Measurements from ENCODE around the gene ROBO4. TPM values are rescaled to one million over a fixed set of nuclear protein-coding genes. Genes with fewer than 3 reads are reported as not detected.

Gene ROBO4
- total RNA-seq, 1 donor from 2014 or later = 75.0 TPM

DNA sequence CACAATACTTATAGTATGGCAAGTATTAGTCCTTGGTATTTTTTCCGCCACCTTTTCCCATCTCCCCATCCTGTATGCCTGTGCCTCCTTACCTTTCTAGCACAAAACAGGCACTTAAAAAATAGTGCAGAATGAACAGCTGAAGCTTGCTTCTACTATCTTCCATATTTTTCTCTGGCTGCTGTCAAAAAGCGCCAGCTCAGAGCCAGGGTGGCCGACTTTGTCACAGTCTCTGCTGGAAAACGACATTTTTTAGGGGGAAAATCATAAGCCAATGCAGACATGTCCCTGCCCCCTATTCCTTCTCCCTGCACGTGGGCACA is 58.9 kb downstream of the ROBO4 start:
- DNase-seq (no peak), ATAC-seq (no peak)
- TF ChIP-seq, protein P1, sequence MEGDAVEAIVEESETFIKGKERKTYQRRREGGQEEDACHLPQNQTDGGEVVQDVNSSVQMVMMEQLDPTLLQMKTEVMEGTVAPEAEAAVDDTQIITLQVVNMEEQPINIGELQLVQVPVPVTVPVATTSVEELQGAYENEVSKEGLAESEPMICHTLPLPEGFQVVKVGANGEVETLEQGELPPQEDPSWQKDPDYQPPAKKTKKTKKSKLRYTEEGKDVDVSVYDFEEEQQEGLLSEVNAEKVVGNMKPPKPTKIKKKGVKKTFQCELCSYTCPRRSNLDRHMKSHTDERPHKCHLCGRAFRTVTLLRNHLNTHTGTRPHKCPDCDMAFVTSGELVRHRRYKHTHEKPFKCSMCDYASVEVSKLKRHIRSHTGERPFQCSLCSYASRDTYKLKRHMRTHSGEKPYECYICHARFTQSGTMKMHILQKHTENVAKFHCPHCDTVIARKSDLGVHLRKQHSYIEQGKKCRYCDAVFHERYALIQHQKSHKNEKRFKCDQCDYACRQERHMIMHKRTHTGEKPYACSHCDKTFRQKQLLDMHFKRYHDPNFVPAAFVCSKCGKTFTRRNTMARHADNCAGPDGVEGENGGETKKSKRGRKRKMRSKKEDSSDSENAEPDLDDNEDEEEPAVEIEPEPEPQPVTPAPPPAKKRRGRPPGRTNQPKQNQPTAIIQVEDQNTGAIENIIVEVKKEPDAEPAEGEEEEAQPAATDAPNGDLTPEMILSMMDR (IDR thresholded peaks at IDR 0.05) = no peak
- Histone ChIP-seq H3K36me3 (no peaks in the 10 kb centered on the region), H3K9me3 (no peaks in the 10 kb centered on the region), H3K27ac (no peak overlapping the region), H3K27me3 (peaks cover 60% of the 10 kb centered on the region), H3K4me1 (peaks cover 33% of the 10 kb centered on the region), H3K4me3 (no peak overlapping the region)
- intact Hi-C loops (cut with DNase I) = no loop called here

DNA sequence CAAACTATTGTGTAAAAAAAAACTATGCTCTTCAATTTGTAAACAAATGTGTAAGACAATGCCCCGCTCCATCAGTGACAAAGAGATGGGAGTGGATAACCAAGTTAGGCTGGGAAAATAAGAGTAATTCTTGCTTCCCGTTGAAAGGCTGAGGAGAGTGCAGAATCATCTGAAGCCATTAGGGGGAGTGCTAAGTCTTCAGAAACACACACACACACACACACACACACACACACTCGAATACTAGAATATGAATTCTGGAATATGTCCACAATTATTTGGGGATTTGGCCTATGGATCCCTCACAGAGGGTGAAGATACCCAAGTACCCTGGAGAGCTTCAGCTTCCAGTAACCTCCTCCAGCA is 60.2 kb downstream of the ROBO4 start:
- no peaks in the 10 kb centered on the region for H3K36me3 ChIP-seq
- ATAC-seq = peak; percentile 79
- peaks cover 47% of the 10 kb centered on the region for H3K27me3 ChIP-seq
- intact Hi-C loops (cut with DNase I) = no loop called here
- DNase-seq = no peak
- TF ChIP-seq, protein P1 (IDR thresholded peaks at IDR 0.05) = peak; percentile 4
- peaks cover 23% of the 10 kb centered on the region for H3K4me1 ChIP-seq
- H3K4me3 ChIP-seq = no peak overlapping the region
- no peak overlapping the region for H3K27ac ChIP-seq
- H3K9me3 ChIP-seq = no peaks in the 10 kb centered on the region

DNA sequence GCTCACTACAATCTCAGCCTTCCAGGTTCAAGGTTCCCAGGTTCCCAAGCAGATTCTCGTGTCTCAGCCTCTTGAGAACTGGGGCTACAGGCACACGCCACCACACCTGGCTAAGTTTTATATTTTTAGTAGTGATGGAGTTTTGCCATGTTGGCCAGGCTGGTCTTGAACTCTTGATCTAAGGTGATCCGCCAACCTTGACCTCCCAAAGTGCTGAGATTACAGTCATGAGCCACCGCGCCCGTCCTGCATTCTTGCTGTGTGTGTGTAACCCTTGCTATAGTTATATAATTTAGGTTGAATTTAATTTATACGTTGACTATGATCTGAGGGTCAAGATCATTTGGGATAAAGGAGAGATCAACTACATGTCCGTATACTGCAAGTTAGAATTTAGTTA is 61.7 kb downstream of the ROBO4 start:
- ATAC-seq (no peak), DNase-seq (no peak)
- Histone ChIP-seq H3K36me3 (no peaks in the 10 kb centered on the region), H3K9me3 (no peaks in the 10 kb centered on the region), H3K4me1 (peaks cover 19% of the 10 kb centered on the region), H3K27ac (peak overlapping the region; percentile 75), H3K4me3 (peak overlapping the region; percentile 42), H3K27me3 (peaks cover 32% of the 10 kb centered on the region)
- intact Hi-C loops (cut with DNase I) = no loop called here
- TF ChIP-seq, protein P1 (IDR thresholded peaks at IDR 0.05) = no peak

DNA sequence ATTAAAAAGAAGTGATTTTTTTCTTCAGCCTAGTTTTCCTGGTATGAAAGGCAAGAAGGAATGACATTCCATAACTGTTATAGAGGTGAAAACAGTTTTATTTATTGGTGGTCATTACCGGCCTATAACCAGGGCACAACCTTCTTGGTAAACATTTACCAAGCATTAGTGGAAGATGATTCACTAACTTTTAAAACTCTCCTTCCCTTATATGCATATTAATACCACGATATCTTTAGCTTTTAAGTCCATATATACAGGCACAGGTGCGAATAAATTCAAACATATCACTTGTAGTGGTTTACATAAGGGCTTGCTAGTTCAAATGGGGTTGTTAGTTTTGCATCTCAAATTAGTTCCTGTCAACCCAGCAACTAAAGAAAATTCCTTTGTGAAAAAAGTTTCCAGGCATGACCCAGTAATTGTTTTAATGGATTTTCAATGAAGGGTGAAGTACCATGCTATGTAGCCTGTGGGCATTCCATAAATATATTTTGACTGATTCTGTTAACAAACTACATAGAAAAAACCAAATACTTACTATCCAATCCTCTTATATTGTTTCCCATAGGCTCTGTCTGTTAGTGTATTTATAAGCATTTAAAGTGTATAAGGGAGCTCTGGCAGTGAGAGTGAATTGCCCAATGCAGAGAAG is 63.0 kb downstream of the ROBO4 start:
- peaks cover 20% of the 10 kb centered on the region for H3K27me3 ChIP-seq
- peaks cover 15% of the 10 kb centered on the region for H3K4me1 ChIP-seq
- no peaks in the 10 kb centered on the region for H3K36me3 ChIP-seq
- TF ChIP-seq, protein P1 (IDR thresholded peaks at IDR 0.05) = no peak
- ATAC-seq = no peak
- no peak for DNase-seq
- H3K27ac ChIP-seq = no peak overlapping the region
- intact Hi-C loops (cut with DNase I) = no loop called here
- no peaks in the 10 kb centered on the region for H3K9me3 ChIP-seq
- no peak overlapping the region for H3K4me3 ChIP-seq

Other genes starting within 250 kb of the ROBO4 start
- gene SIAE, start 224.1 kb downstream of the ROBO4 start, total RNA-seq = 41.6 TPM
- 4.8 TPM for gene SPA17, start 224.0 kb downstream of the ROBO4 start, total RNA-seq
- 79.9 TPM for gene NRGN, start 157.9 kb downstream of the ROBO4 start, total RNA-seq
- gene VSIG2, start 145.6 kb downstream of the ROBO4 start, total RNA-seq = 40.1 TPM
- gene ESAM, start 135.6 kb downstream of the ROBO4 start, total RNA-seq = 164 TPM
- gene MSANTD2, start 97.5 kb downstream of the ROBO4 start, total RNA-seq = 13.3 TPM
- gene ROBO3, start 32.4 kb downstream of the ROBO4 start, total RNA-seq = 12.6 TPM
- gene HEPN1, start 21.4 kb upstream of the ROBO4 start, total RNA-seq = not detected
- 0.14 TPM for gene HEPACAM, start 38.2 kb upstream of the ROBO4 start, total RNA-seq
- 1.5 TPM for gene CCDC15, start 56.3 kb upstream of the ROBO4 start, total RNA-seq
- 25.1 TPM for gene SLC37A2, start 165.4 kb upstream of the ROBO4 start, total RNA-seq
- 19.0 TPM for gene TMEM218, start 213.8 kb upstream of the ROBO4 start, total RNA-seq

All from upper lobe of right lung (tissue), 1 donor.